CD4-positive, alpha-beta T cell treated with Interleukin-6 for 4 hours (primary cell): ENCODE data around the gene C12orf76.
"Not testable (repeated sequence)": the region's sequence is repeated elsewhere in the genome, so short reads cannot be mapped to it uniquely, and the experiment has no call there.

Source experiments
- DNase-seq: peaks from one replicate; pipeline ENCODE4 v3.0.0-alpha.2; 2020; ENCODE audit warnings: mixed read lengths

C12orf76 gene

GRCh38 chr12:110062241-110062640 lies 13.9 kb upstream of the C12orf76 start:
- no peak for DNase-seq

- no peak for DNase-seq
Observed at GRCh38 chr12:110059651-110060000, 11.3 kb upstream of the C12orf76 start.

GRCh38 chr12:110058875-110059615 lies 10.7 kb upstream of the C12orf76 start:
- DNase-seq = no peak

GRCh38 chr12:110056643-110057042 lies 8.3 kb upstream of the C12orf76 start:
- not testable (repeated sequence) for DNase-seq

GRCh38 chr12:110055375-110056352 lies 7.3 kb upstream of the C12orf76 start:
- not testable (repeated sequence) for DNase-seq

- no peak for DNase-seq
Observed at GRCh38 chr12:110050927-110051326, 2.6 kb upstream of the C12orf76 start.

- not testable (repeated sequence) for DNase-seq
Observed at GRCh38 chr12:110049666-110050065, 1.3 kb upstream of the C12orf76 start.

- not testable (repeated sequence) for DNase-seq
Observed at GRCh38 chr12:110049034-110049433, 712 bp upstream of the C12orf76 start.

- no peak for DNase-seq
Observed at GRCh38 chr12:110047297-110047940, 903 bp downstream of the C12orf76 start.

GRCh38 chr12:110046451-110047187 lies 1.7 kb downstream of the C12orf76 start:
- no peak for DNase-seq

GRCh38 chr12:110042264-110042663 lies 6.1 kb downstream of the C12orf76 start:
- DNase-seq = no peak

GRCh38 chr12:110039085-110039807 lies 9.1 kb downstream of the C12orf76 start:
- DNase-seq = peak; percentile 55

- DNase-seq = no peak
Observed at GRCh38 chr12:110038741-110039084, 9.6 kb downstream of the C12orf76 start.

- no peak for DNase-seq
Observed at GRCh38 chr12:110037315-110037714, 11.0 kb downstream of the C12orf76 start.

GRCh38 chr12:110035534-110036104 lies 12.7 kb downstream of the C12orf76 start:
- DNase-seq = no peak

GRCh38 chr12:110033888-110034287 lies 14.4 kb downstream of the C12orf76 start:
- DNase-seq = no peak

- no peak for DNase-seq
Observed at GRCh38 chr12:110029290-110029815, 19.0 kb downstream of the C12orf76 start.

- DNase-seq = no peak
Observed at GRCh38 chr12:110028323-110028722, 20.0 kb downstream of the C12orf76 start.

GRCh38 chr12:110024051-110024450 lies 24.3 kb downstream of the C12orf76 start:
- no peak for DNase-seq

- no peak for DNase-seq
Observed at GRCh38 chr12:110023059-110023980, 25.0 kb downstream of the C12orf76 start.
